K562 (cell line): Measurements from ENCODE around the gene SLC14A1. TPM values are rescaled to one million over a fixed set of nuclear protein-coding genes. Genes with fewer than 3 reads are reported as not detected.

ENCODE experiments used
- AFF1 ChIP-seq, 2 experiments: fragments of 450-650 bp; IDR thresholded peaks; 2 replicates each; pipeline ENCODE4 v1.6.1; 2018; ENCODE audit warnings: mild to moderate bottlenecking in 2 of 2, low read depth in 1 of 2; ENCODE audit not compliant: partially characterized antibody in 2 of 2
- BHLHE40 ChIP-seq: IDR thresholded peaks from 2 replicates; pipeline ENCODE4 v1.6.1; 2011; ENCODE audit warnings: low read length, improper control_type of control experiment
- CREM ChIP-seq: IDR thresholded peaks from 2 replicates; pipeline ENCODE4 v1.6.1; 2014; ENCODE audit warnings: antibody characterized with exemption, low read depth
- DEAF1 ChIP-seq: fragments of 450-650 bp; formaldehyde crosslinking; IDR thresholded peaks from 2 replicates; pipeline ENCODE4 v1.4.0; 2020; ENCODE audit warnings: mild to moderate bottlenecking, moderate library complexity
- L3MBTL2 ChIP-seq: fragments of 450-650 bp; IDR thresholded peaks from 2 replicates; pipeline ENCODE4 v1.6.1; 2016; ENCODE audit warnings: mild to moderate bottlenecking, moderate library complexity
- NFATC3 ChIP-seq: fragments of 450-650 bp; IDR thresholded peaks from 2 replicates; pipeline ENCODE4 v1.6.1; 2017; ENCODE audit warnings: mild to moderate bottlenecking
- PRDM10 ChIP-seq: fragments of 450-650 bp; IDR thresholded peaks from 2 replicates; pipeline ENCODE4 v1.6.1; 2018; ENCODE audit not compliant: partially characterized antibody
- TEAD2 ChIP-seq: fragments of 450-650 bp; IDR thresholded peaks from 2 replicates; pipeline ENCODE4 v1.6.1; 2016; ENCODE audit warnings: missing genetic modification characterization, control low read depth, missing compliant biosample characterization
- TEAD4 ChIP-seq, 2 experiments: sonication (generic) in 1 of 2; formaldehyde crosslinking in 1 of 2; IDR thresholded peaks; 2 replicates each; pipeline versions ENCODE4 v1.6.1 to v1.8.0; 2012 to 2022; ENCODE audit warnings: borderline replicate concordance in 1 of 2, inconsistent platforms in 1 of 2, low read length in 1 of 2, mild to moderate bottlenecking in 1 of 2, missing genetic modification reagents in 1 of 2
- ZEB2 ChIP-seq: fragments of 450-650 bp; IDR thresholded peaks from 2 replicates; pipeline ENCODE4 v1.6.1; 2016
- ZNF274 ChIP-seq: IDR thresholded peaks from 2 replicates; pipeline ENCODE4 v1.6.1; 2011; ENCODE audit warnings: low read depth, mild to moderate bottlenecking, low read length, moderate library complexity, borderline replicate concordance
- polyA plus RNA-seq, 8 experiments: library from polyadenylated mRNA; depleted of rRNA in 4 of 8; stranded (reverse) in 5 of 8; unstranded in 3 of 8; fragments of >200 nt; fragmentation: Nextera tagmentation in 2 of 8; fragmentation: Illumina TruSeq in 1 of 8; extraction: Ambion mirVana in 2 of 8; extraction: Trizol in 1 of 8; gene quantifications; 2 replicates each; pipeline versions ENCODE4 v1.2.1 to v1.2.3, GENCODE V29; 2011 to 2014; ENCODE audit warnings: inconsistent platforms in 1 of 8, missing spikeins in 1 of 8
- total RNA-seq, 7 experiments: library from RNA; depleted of rRNA in 6 of 7; stranded (reverse); fragments of >200 nt in 6 of 7; fragmentation: Illumina TruSeq in 2 of 7; extraction: Trizol in 2 of 7; gene quantifications; 2 replicates each; pipeline versions ENCODE4 v1.2.1 to v1.2.3, GENCODE V29; 2011 to 2021; ENCODE audit warnings: low replicate concordance in 1 of 7
- TF ChIP-seq, protein P1 (sequence below): fragments of 250-450 bp; sonication (Bioruptor Pico); IDR thresholded peaks from 2 replicates; pipeline ENCODE4 v1.5.0; 2021

Gene SLC14A1
- total and polyA plus RNA-seq, 9 of the 15 experiments (the other 6 are each of a cell fraction or from before 2014, with no cell fraction given) = 0.14 to 0.40 (median 0.20) TPM; not detected in 6

DNA sequence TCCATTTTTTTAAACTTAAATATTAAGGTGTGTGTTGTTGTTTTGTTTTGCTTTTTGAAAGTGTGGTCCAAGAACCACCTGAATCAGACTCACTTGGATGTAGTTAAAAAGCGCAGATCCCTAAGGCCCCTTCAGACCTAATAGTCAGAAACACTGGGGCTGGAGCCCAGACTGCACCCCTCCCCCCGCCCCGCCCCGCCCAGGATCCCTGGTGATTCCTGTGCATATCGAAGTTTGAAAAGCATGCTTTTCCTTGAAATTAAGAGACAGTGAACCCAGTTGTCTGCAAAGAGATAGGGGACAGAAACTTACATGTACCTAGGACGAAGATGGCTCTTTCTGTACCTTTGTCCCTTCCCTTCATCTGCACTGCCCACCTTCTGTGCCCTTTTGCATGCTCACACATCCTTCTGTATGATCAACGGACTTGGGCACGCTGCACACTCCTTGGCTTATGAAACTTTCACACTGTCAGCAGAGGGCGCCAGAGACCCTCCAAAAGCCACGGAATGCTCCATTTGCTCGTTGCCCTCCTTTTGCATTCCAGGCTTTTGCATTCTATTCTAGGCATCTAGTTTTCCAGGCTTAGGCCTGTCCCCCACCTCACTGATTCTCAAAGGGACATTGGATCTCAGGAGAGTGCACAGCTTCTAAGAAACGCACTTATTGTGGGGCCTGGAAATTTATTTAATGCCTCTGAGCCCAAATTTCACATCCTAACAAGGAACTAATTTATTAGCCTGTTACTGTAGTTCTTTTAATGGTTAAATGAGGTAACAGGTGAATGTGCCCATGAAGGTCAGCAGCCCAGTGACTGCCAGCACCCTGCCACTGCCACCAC is 32.8 kb upstream of the SLC14A1 start (continued):
- TF ChIP-seq TEAD4 (IDR thresholded peaks at IDR 0.05; ENCODE audit: low read length) = peak; percentile 52
- TF ChIP-seq TEAD4 (CRISPR knock-in tag; IDR thresholded peaks at IDR 0.05; ENCODE audit: borderline replicate concordance) = no peak
- TF ChIP-seq L3MBTL2 = peak; percentile 38; the same call in 1 of the 2 replicates
- TF ChIP-seq NFATC3 = no peak
- no peak for TF ChIP-seq ZNF274
- TF ChIP-seq BHLHE40 = peak; percentile 21; the same call in 1 of the 2 replicates
- TF ChIP-seq PRDM10 = peak; percentile 42
- TF ChIP-seq, protein P1, sequence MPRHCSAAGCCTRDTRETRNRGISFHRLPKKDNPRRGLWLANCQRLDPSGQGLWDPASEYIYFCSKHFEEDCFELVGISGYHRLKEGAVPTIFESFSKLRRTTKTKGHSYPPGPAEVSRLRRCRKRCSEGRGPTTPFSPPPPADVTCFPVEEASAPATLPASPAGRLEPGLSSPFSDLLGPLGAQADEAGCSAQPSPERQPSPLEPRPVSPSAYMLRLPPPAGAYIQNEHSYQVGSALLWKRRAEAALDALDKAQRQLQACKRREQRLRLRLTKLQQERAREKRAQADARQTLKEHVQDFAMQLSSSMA = no peak
- TF ChIP-seq AFF1 (IDR thresholded peaks at IDR 0.05; ENCODE audit: low read depth in 1 of 2, partially characterized antibody in 2 of 2) = no peak
- TF ChIP-seq TEAD2 (tag) = 0 out of 2 replicates have a peak, but pooled peaks have one; percentile 33
- TF ChIP-seq DEAF1 (CRISPR knock-in tag) = peak; percentile 68; the same call in 1 of the 2 replicates
- TF ChIP-seq ZEB2 = no peak
- 0 out of 2 replicates have a peak, but pooled peaks have one; percentile 9 for TF ChIP-seq CREM
